HG03108 (cell line): ENCODE data around the gene NHERF2.

Experiments
- ATAC-seq: cut with Tn5 transposase; IDR thresholded peaks from one replicate; pipeline ENCODE4 v1.9.1; 2021; ENCODE audit warnings: moderate library complexity; ENCODE audit not compliant: unreplicated experiment

The NHERF2 gene

DNA sequence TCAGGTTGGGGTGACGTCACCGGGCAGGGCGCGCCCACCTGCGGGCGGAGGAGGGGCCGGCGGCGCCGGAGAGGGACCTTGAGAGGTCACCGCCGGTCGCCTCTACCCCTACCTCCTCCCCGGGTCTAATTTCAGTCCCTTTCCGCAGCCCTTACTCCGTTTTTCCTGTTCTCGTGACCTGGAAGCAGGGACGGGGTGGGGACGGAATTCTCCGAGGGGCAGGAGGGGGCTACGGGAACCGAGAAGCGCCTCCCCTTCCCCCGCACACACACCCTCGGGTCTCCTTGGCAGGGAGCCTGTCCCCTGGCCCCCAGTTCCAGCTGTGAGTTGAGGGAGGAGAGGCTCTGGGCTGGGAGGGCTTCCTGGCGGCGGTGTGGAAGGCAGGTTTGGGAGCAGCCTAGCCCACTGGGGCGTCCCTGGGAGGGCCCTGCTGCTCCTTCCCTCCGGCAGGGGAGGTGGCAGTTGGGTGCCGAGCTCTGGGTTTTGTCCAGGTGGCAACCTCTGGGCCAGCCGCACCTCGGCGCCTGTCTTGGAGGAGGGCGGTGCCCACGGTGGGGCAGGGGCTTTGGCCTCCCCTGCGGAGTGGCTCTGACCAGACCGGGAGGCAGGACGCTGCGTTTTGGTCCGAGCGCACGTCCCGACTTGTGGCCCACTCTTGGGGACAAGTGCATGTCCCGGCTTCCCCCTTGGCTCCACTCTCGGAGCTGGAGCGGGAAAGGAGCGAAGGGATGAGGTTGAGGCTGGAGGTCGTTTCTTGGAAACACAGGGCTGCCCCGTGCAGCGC is 36.2 kb upstream of the NHERF2 start:
- no peak for ATAC-seq

DNA sequence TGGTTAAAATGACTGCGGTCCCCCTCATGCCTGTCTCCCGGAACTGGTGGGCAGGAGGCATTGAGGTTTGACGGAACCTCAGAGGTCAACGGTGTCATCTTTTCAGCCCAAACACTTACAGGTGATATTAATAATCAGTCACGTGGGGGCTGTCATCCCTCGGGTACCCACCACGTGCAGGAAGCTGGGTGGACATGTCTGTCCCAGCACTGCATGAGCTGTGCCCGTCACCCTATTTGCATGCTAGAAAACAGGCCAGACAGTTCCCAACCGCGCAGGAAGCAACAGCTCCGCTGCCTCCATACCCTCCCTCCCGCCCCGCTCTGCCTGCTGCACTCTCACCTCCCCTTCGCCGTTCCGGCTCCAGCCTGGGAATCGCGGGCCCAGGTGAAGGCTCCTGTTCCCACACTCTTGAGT is 35.6 kb upstream of the NHERF2 start:
- ATAC-seq, result no peak

DNA sequence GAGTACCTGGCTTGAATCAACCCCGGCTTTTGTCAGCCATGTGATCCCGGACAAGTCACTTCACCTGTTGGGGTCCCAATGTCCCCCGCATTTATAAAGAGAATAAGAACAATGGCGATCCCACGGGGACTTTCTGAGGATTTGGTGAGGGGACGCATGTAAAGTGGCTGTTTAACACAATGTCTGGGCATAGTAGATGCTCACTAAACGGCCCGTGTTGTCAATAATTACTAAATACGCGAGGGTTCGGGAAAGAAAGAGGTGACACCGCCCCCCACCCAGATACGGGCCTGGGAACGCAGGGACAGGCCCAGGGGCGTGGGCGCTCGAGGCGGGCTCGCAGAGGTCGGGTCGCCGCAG is 35.1 kb upstream of the NHERF2 start:
- no peak for ATAC-seq

DNA sequence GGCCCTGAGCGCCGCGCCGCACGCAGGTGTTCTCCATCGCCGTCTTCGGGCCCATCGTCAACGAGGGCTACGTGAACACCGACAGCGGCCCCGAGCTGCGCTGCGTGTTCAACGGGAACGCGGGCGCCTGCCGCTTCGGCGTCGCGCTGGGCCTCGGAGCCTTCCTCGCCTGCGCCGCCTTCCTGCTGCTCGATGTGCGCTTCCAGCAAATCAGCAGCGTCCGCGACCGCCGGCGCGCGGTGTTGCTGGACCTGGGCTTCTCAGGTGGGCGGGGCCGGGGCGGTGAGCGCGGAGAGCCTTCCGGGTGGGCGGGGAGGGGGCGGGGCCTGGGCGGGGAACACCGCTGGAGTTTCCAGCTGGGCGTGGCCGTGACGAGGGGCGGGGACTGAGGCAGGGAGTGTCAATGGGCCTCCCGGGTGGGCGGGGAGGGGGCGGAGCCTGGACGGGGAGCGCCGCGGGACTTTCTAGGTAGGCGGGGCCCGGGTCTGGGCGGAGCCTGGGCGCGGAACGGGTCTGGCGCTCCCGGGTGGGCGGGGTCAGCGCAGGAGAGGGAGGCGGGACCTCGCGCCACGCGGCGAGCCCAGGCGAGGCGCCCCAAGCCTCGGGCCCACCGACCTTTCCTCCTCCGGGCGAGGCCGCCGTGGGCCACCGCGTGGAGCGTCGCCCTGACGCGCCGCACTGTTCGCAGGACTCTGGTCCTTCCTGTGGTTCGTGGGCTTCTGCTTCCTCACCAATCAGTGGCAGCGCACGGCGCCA is 34.6 kb upstream of the NHERF2 start:
- ATAC-seq, result peak; percentile 42

DNA sequence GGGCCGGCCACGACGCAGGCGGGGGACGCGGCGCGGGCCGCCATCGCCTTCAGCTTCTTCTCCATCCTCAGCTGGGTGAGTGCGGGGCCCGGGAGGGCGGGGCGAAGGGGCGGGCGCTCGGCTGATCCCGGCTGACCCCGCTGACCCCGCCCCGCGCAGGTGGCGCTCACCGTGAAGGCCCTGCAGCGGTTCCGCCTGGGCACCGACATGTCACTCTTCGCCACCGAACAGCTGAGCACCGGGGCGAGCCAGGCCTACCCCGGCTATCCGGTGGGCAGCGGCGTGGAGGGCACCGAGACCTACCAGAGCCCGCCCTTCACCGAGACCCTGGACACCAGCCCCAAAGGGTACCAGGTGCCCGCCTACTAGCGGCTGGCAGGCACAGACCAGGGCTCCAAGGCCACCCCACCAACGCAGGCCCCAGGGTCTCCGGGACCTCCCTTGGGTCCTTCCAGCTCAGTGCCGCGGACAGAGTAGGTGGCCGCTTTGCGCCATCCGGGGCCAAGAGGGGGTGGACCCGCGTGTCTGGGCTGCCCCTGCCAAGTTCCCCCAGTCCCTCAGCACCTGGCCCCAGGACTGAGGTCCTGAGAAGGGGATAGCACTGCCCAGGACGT is 33.9 kb upstream of the NHERF2 start:
- ATAC-seq, result no peak

DNA sequence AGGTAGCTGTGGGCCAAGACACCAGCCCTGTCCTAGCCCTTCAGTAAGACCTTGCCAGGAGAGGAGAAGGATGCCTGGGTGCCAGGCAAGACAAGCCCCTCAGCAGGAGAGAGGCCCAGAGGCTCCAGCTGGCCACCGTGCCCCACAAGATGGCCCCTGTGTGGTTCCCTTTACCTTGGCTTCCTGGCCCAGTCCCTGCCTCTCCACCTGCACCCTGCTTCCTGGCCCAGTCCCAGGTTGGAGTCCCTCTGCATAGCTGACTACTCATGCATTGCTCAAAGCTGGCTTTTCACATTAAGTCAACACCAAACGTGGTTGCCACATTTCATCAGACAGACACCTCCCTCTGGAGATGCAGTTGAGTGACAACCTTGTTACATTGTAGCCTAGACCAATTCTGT is 33.0 kb upstream of the NHERF2 start:
- no peak for ATAC-seq

DNA sequence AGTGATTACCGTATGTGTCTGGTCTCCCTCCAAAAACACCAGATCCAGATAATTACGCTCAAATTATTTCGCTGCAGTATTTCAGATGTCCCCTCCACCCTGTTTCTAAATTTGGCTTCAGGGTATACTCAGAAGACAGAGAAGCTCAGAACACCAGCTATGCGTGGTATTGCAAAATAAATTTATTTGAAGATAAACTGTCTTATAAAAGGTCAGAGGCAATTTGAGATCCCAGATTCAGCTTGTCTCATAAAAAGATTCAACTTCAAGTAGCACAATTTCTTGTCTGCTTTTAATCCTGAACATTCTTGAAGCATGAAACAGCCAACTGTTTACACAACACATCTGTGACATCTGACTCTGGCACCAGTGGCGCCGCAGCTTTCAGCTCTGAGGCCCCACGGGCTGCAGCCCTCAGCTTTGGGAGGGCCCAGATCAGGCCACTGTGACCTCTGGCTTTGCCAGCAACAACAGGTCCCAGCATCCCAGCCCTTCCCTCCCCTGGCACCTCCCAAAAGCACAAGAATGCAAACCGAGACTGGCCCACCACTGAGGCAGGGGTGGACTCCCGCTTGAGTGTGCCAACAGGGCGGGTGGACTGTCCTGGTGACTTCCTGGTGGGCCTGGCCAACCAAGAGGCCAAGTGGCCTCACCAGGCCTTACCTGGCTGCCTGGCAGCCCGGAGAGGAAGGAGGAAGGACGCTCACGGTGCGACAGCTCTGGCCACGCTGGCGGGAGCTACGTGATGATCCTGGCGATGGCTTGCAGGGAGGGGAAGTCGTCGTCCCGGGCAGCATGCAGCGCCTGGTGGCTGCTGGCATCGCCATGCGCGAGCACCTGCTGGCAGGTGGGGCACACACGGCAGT is 29.0 kb upstream of the NHERF2 start:
- ATAC-seq, result no peak

DNA sequence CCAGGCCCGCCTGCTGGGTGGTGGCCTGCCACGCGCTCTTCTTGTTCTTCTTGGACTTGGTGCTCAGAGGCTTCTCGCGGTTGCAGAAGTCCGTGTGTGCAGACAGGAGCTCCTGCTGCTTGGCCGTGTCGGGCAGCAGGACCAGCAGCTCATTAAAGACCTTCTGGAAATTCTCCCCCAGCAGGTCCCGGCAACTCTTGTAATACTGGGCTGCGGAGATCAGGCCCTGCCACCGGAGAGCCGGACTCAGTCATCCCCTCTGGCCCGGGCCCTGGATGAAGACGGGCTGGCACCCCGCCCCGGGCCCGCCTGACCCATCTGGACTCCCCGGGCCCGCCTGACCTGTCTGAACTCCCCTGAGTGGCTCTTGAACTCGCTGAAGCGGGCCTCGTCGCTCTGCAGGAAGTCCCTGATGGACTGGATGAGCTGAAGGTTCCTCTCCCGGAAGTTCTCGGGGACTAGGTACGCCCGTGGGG is 28.3 kb upstream of the NHERF2 start:
- no peak for ATAC-seq

DNA sequence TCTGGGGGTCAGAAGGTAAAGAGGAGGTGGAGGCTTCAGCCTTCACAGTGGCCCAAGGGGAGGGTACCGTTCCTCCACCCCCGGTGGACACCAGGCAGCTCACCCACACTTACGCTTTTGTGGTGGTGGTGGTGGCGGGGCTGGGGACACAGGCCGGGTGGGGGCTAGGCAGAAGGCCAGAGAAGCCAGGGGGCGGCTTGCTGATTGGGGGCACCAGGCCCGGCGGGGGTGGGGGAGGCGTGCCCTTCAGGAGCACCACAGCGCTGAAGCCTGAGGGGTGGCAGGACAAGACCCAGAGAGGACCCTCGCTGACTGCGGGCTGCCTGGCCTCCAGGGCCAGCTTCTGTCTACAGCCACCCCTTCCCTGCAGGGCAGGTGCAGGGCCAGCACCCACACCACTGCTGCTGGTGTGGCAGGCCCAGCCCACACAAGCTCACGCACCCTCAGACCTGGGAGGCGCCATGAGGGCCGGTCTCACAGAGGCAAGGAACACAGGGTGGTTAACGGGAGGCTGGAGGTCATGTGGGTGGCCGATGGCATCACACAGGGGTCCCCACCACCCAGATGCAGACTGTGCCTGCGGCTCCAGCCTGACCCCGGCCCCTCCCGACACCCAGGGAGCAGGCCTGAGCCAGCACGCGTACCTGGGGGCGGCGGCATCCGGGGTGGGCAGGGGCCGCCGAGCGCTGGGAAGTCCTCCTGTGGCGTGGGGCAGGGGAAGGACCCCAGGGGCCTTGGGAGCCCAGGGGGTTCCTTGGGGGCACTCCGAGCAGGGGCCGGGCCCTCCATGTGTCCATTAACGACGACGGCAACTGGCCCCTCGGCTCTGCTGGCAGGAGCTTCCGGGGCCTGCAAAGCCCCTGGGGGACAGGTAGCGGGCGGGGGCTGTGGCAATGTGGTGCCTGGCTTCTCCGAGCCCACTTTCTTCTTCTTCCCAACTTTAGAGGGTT is 27.6 kb upstream of the NHERF2 start:
- no peak for ATAC-seq

DNA sequence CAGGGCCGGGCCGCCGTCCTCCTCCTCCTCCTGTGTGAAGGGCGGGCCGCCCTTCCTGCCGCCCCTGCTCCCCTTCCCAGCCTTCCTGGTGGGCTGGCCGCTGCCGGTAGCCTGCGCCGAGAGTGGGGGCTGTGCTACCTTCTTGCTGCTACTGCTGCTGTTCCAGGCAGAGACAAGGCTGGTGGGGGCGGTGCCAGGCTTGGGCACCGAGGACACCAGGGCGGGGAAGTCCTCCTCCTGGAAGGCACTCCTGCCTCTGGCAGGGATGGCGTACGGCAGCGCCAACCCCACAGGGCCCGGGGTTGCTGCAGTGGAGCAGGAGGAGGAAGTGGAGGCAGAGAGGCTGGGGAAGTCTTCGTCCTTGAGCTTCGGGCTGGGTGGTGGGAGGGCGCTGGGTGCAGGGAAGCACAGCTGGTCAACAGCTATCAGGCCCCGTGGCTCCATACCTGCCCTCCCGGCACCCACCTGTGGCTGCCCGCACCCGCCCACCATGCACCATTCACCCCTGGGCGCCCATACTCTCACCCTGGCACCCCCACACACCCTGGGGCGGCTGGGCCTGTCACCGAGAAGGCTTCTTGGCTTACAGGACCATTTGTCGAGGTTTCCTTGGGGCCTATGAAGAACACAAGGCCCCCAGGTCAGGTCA is 26.7 kb upstream of the NHERF2 start:
- no peak for ATAC-seq

DNA sequence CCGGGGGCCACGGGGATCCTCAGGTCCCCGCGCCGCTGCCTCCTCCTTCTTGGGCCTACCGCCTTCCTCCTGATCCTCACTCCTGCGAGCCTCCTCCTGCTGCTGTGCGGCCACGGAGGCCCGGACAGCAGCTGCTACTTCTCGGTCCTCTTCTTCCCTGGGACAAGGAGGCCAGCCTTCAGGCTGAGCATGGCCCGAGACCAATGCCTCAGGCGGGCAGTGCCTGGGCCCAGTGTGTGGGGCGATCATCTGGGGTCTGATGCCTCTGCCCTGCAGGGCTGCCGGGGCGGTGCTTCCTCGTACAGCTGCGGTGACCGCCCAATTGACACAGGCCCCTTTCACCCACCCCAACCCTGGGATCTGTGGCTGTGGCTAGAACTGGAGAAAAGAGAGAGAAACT is 25.7 kb upstream of the NHERF2 start:
- no peak for ATAC-seq

DNA sequence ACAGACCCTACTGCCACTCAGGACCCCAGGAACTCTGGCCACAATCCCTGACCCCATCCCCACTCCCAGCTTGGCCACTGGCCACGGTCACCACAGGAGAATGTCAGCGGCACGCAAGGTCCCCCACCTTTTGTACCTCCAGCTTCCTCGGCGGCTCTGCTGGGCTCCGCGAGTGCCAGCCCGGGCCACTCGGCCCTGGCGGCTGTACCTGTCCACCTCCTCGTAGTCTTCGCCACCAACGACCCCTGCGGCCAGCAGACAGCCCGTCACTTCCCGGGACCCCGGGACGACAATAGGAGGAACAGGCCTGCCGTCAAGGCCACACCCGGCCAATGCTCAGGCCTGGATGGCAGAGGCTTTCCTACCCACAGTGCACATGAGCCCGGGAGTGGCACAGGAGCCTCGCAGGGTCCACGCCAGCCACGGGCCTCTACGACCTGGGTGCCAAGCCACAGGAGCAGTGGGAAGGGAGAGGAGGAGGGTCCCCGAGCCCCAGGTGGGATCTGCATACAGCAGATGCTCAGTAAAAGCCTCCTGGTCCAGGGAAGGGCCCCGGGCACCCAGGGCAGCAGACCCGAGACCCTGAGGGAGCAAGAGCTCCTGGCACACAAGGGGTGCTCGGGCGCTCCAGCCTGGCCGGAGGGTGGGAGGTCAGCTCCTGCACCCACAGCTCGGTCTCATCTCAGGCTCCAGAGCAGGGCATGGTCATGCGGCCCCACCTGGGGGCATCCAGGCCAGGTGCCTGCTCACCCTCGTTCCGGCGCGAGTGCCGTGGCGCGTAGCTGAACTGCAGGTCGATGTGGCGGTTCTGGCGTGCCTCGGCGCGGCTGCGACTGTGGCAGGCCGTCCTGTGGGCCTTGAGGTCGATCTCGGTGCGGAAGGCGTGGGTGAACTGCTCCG is 25.0 kb upstream of the NHERF2 start:
- no peak for ATAC-seq

DNA sequence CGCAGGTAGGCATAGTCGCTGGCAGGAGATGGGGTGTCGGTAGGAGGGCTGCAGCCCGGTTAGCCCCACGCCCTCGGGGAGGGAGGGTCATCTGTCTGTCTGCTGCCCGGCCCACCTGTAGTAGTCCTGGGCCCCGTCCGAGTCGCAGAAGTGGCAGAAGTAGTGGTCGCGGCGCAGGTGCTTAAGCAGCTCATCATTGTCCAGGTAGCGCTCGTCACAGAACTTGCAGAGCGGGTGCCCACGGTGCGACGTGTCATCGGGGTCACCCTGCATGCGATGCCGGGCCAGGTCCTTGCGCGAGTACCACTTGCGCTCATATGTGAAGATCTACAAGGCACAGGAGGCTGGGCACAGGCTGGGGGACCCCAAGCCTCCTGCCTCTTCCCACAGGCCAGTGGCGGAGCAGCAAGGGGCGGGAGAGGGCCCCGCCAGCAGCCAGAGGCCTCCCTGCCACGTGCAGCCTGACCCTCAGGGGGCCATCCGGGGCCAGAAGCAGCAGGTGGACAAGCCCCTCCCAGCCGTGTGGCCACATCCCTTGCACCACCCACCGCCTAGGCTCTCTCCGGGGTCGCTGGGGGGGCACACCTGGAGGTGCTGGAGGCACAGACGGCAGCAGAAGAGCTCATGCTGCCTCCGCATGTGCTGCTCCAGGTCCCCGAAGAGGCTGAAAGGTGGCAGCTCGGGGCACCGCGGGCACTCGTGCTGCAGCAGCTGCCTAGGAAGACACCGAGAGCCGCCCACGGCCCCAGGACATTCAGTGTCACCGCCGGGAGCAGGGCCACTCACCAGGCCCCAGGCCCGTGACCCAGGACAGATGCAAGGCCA is 24.1 kb upstream of the NHERF2 start:
- no peak for ATAC-seq

DNA sequence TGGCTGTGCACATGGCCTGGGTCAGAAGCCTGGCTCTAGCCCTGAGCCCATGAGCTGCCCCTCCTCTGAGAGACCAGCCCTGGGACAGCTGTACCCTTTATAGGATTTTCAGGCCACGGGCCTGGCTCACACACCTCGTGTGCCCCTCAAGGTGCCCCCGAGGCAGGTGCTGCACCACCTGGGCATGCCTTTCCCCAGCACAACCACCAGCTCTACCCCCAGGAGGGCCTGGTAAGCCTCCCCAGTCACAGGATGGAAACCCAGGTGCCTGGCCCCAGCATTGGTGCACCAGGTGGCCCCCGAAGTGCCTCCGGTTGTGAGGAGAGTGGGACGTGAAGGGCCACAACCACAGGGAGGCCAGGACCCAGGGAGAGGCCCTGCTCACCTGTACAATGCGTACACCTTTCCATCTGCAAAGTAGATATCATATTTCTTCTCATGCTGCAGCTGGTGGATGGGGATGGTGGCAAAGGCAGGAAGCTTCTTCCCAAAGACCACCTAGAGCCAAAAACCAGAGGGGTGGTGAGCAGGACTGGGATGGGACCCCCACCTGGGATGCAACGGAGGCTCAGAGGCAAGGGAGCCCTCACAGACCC is 23.4 kb upstream of the NHERF2 start:
- no peak for ATAC-seq

DNA sequence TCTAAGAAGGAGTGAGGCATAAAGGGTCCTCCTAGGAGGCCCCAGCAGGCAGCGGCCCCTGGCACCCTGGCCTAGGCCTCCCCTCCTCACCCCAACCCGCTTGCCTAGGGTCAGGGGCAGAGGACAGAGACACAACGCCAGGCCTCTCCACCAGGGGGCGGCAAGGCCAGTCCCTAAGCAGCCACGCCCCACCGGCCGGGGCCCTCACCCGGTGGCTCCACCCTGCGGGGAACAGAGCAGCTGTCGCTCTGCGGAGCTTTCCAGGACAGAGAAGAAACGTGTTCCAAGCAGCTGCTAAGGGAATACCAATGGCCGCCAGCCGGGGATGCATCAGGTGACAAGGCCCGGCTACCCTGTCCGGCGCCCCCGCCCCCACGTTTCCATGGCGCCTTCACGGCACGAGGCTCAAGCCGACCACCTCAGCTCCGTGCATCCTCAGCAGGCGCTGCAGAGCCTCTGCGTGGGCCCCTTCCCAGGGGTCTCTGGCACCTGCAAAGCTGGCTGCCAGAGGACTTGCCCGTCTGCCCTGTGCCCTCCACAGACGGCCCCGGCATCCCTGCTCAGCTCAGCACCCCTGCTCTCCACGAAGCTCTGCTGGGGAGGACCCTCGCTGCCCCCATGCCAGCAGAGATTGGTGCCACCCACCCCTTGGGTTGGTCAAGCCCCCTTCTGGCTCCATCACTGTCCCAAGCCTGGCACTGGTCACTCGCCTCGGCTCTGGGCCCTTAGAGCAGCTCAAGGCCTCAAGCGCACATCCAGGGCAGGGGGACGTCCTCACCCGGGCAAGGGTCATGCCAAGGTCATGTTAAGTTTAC is 22.7 kb upstream of the NHERF2 start:
- peak; percentile 58 for ATAC-seq

DNA sequence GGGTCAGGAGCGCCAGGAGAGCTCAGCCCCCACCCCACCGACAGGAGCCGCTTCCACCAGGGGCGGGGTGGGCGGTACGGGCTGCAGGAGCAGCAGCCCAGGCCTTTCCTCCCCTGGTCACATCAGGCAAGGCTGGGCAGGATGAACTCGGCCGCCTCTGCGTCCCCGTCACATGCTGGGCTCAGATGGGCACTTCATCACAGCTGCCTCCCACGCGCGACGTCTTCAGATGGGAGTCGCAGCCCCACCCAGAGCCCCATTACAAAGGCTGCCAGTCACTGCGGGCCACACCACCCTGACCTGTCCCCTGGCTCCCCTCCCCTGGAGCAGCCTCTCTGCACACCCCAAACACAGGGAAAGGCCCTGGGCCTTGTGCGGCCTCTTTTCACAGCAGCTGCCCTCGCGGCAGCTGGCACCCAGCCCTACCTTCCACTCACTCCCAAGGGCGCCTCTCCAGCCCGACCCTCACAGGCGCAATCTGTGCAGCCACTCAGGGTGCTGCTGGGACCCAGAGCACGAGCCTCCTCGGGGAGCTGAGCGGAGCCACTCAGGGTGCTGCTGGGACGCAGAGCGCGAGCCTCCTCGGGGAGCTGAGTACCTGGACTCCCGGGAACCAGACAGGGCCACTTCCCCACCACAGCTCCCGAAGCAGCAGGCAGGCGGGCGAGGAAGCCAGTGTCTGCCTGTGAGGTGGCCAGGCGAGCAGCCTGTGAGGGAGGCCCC is 21.7 kb upstream of the NHERF2 start:
- no peak for ATAC-seq
